IPS-20b (cell line): ENCODE results near the gene CFAP100.
A peak's percentile ranks its signal among the peaks of the same experiment; 100 is the strongest.

ENCODE experiments used
- H3K27ac ChIP-seq: one replicate; pipeline ENCODE4 v1.5.1; 2013; ENCODE audit warnings: low read length
- H3K27me3 ChIP-seq: 2 replicates; pipeline ENCODE4 v1.6.1; 2013; ENCODE audit warnings: mild to moderate bottlenecking, low read length, inconsistent platforms; ENCODE audit not compliant: insufficient read depth
- H3K36me3 ChIP-seq: 2 replicates; pipeline ENCODE4 v1.6.1; 2013; ENCODE audit warnings: low read depth, mild to moderate bottlenecking, inconsistent platforms, low read length, moderate library complexity; ENCODE audit not compliant: insufficient read depth
- H3K4me1 ChIP-seq: 2 replicates; pipeline ENCODE4 v1.6.1; 2013; ENCODE audit warnings: mild to moderate bottlenecking, control low read depth, inconsistent platforms, low read length, moderate library complexity; ENCODE audit not compliant: insufficient read depth
- H3K4me3 ChIP-seq: 2 replicates; pipeline ENCODE4 v1.5.1; 2013; ENCODE audit warnings: mild to moderate bottlenecking, low read length, inconsistent platforms
- H3K9ac ChIP-seq: 2 replicates; pipeline ENCODE4 v1.6.1; 2013; ENCODE audit warnings: low read depth, mild to moderate bottlenecking, inconsistent platforms, low read length, moderate library complexity
- H3K9me3 ChIP-seq: 2 replicates; pipeline ENCODE4 v1.6.1; 2013; ENCODE audit warnings: mild to moderate bottlenecking, low read depth, low read length, inconsistent platforms; ENCODE audit not compliant: insufficient read depth

Gene CFAP100

DNA sequence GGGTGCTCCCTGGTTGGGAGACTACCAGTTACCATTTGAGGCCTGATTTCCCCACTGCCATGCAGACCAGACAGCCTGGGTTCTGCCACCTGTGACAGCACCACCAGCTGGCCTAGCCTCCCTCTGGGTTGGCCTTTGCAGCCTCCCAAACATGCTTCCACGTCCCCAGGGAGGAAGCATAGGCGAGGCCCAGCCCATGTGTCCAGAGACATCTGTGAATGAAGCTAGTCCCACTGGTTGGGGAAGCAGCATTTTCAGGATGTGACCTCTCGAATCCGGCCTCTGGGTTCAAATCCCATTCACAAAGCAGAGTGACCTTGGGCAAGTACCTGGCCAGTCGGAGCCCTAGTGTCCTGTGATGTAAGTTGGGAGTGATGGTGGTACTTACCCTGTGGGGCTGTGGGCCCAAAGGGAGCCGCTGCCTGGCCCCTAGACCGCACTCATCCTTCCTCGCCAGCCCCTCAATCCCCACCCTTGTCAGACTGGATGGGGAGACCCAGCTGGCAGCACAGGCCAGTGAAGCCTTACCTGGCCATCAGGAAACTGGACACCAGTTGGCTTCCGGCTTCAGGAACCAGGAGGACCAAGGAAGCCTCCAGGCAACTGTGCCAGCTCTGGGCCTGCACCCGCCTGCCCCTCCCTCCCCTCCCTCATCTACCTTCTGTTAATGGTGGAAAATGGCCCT, 43.5 kb upstream of the CFAP100 start:
- Histone ChIP-seq H3K4me3 (no peak overlapping the region), H3K4me1 (peaks cover 7% of the 10 kb centered on the region; the same call in 1 of the 2 replicates), H3K9ac (no peak overlapping the region), H3K36me3 (peaks cover 15% of the 10 kb centered on the region; the same call in 1 of the 2 replicates), H3K27me3 (no peaks in the 10 kb centered on the region), H3K9me3 (no peaks in the 10 kb centered on the region), H3K27ac (no peak overlapping the region)

DNA sequence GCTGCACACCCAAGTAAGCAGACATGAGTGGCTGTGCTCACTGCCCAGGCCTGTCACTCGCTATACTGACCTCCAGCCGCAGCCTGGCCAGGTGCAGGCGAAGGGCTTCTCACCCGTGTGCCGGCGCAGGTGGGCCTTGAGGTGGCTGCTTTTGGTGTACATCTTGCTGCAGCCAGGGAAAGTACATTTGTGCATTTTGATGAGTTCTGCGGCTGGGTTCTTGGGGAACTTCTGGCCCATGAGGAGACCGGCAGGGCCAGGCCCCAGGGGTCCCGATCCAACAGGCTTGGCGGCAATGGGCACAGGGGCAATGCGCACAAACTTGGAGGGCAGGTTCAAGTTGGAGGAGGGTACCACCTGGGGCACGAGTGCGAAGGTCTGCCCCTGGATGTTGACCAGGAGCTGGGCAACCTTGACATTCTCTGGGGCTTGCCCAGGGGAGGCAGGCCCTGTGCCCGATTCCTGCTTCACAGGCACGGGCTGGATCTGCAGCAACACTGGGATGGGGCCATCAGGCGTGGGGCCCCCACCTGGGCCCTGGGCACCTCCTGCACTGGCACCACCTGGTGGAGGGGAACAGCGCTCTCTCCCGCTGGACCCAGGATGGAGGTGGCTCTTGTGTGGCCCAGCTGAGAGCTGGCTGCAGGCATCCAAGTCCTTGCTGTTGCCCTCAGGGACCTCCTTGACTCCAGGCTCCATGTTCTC, 42.8 kb upstream of the CFAP100 start:
- no peak overlapping the region for H3K9ac ChIP-seq
- no peaks in the 10 kb centered on the region for H3K27me3 ChIP-seq
- H3K27ac ChIP-seq, result no peak overlapping the region
- H3K4me1 ChIP-seq, result peaks cover 7% of the 10 kb centered on the region; the same call in 1 of the 2 replicates
- peaks cover 15% of the 10 kb centered on the region; the same call in 1 of the 2 replicates for H3K36me3 ChIP-seq
- no peaks in the 10 kb centered on the region for H3K9me3 ChIP-seq
- H3K4me3 ChIP-seq, result no peak overlapping the region

DNA sequence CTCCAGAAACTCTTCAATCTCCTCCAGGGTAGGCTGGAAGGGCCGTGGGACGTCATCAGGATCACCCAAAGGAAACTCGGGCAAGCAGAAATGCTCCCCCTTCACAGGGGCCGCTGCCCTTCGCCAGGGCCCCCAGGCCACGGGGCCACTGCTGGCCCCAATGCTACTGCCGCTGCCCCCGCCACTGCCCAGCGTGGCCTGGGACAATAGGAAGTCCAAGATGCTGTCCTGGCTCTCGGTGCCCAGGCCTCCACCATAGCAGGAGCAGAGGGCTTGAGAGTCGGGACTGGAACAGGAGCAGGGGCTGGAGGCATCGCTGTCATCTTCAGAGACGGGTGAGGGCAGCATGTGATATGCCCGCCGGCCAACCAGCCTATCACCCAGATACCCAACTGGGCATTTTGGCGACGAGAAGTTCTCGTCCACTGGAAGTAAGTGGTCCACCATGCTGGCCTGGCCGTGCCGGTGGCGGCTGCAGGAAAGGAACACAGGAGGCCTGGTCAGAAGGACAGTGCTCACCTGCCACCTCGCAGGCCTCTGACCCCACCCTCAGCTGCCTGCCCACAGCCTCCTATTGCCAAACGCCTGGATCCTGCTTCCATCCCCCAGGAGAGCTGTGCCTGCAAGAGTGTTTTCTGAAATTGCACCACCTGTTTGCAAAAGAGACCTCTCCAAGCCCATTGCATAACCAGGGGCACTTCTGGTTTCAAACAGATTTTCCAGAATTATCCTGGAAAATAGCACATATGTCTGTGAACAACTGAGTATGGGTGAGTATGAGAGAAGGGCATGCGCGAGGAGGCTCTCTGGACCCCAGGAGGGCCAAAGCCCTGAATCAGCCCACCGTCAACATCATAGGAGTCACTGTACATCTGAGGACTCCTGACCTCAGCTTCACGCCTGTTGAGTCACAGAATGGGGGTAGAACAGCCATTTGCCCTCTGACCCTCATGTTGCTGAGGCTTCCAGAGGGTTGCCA, 41.9 kb upstream of the CFAP100 start:
- Histone ChIP-seq H3K4me1 (peaks cover 7% of the 10 kb centered on the region; the same call in 1 of the 2 replicates), H3K27ac (no peak overlapping the region), H3K27me3 (peaks cover under 1% of the 10 kb centered on the region; the same call in 1 of the 2 replicates), H3K9ac (no peak overlapping the region), H3K4me3 (no peak overlapping the region), H3K36me3 (peaks cover 15% of the 10 kb centered on the region; the same call in 1 of the 2 replicates), H3K9me3 (no peaks in the 10 kb centered on the region)

DNA sequence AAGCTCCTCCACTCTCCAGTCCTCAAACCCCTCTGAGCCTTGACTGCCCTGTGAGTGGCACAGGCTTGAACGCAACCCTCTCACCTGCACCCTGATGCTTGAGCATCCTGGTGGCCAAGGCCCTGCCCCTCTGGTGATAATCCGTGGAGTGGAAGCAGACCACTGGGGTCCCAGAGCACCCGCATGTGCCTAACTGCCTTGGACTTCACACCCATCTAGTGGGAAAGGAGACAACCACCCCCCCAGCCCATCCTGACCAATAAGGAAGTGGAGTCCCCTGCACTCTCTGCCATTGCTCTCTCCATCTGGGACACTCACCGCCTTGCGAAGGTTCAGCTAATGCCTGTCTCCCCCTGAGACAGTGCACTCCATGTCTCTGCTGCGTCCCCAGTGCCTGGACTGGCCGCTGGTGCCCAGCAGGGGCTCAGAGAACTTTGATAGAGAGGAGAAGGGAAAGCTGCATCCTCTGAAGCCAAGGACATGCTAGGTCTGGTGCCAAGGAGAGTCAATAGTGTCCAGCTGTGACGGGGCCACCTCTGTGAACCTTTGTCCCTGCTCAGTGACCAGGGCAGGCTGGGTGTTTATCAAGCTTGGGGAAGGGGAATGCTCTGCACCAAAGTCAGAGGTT, 40.9 kb upstream of the CFAP100 start:
- Histone ChIP-seq H3K9me3 (no peaks in the 10 kb centered on the region), H3K4me3 (no peak overlapping the region), H3K36me3 (peaks cover 15% of the 10 kb centered on the region; the same call in 1 of the 2 replicates), H3K27ac (no peak overlapping the region), H3K9ac (no peak overlapping the region), H3K4me1 (peaks cover 14% of the 10 kb centered on the region; the same call in 1 of the 2 replicates), H3K27me3 (peaks cover 10% of the 10 kb centered on the region)

DNA sequence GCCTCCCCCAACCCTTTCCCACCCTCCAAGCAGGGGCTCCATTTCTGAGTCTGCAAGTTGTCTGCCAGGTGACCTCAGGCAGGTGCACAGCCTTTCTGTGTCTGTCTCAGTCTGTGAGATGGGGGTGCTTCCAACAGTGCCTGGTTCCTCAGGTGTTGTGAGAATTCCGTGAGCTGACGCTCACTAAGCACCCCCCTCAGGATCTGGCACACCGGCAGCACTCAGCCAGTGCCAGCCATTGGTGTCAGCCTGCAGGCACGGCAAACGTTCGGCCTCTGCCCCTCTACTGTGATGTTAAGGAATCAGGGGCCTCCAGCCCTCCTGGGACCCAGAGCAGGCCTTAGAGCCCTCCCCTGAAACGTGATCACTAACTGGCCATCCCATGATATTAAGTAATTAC, 39.9 kb upstream of the CFAP100 start:
- Histone ChIP-seq H3K4me3 (peak overlapping the region; percentile 78; the same call in 1 of the 2 replicates), H3K9me3 (no peaks in the 10 kb centered on the region), H3K9ac (peak overlapping the region; percentile 86; the same call in 1 of the 2 replicates), H3K4me1 (peaks cover 14% of the 10 kb centered on the region; the same call in 1 of the 2 replicates), H3K27ac (no peak overlapping the region), H3K36me3 (peaks cover 15% of the 10 kb centered on the region; the same call in 1 of the 2 replicates), H3K27me3 (peaks cover 20% of the 10 kb centered on the region)

DNA sequence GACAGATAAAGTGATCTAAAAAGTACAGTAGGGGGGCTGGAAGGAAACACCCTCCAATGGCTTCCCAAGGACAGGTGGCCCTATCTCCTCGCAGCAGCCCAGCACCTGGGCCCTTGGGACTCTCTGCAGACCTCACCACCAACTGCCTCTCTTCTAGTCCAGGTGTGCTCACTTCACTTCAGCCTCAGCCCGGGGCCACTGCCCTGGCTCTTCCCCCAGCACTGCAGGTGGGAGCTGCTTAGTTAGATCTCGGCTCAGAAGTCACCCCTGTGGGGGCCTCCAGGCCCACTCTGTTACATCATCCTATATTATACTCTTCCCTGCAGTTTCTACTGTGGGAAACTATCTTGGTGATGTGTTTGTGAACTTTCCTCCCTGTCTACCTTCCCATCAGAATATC, 39.5 kb upstream of the CFAP100 start:
- peaks cover 15% of the 10 kb centered on the region; the same call in 1 of the 2 replicates for H3K36me3 ChIP-seq
- H3K4me3 ChIP-seq, result peak overlapping the region; percentile 78
- peaks cover 25% of the 10 kb centered on the region for H3K27me3 ChIP-seq
- H3K4me1 ChIP-seq, result peaks cover 14% of the 10 kb centered on the region; the same call in 1 of the 2 replicates
- H3K9me3 ChIP-seq, result no peaks in the 10 kb centered on the region
- no peak overlapping the region for H3K27ac ChIP-seq
- H3K9ac ChIP-seq, result peak overlapping the region; percentile 86; the same call in 1 of the 2 replicates

DNA sequence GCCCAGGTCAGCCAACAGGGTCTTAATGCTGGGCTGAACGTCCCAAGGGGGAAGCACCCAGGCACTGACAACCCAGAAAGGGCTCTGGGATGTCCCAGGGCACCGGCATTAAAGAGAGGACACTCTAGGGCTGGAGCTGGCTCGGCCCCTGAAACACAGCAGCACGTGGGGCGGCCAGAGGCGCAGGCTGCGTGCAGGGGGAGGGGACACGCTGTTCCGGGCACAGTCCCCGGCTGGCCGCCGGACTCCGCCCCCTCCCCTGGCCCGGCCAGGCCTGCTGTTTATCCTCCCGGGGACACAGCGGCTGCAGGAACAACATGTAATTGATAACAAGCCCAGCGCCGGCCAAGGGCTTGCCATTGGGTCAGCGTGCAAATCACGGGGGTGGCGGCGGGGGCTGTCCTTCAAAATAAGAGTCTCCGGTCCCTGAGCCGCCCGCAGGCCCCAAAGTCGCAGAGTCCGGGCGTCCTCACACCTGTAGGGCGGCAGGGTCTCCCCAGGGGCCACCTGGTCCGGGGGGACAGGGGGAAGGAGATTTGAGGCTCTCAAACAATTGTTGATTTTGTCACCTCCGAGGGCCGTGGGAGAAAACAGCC, 38.8 kb upstream of the CFAP100 start:
- Histone ChIP-seq H3K9ac (peak overlapping the region; percentile 86; the same call in 1 of the 2 replicates), H3K4me1 (peaks cover 14% of the 10 kb centered on the region; the same call in 1 of the 2 replicates), H3K27me3 (peaks cover 31% of the 10 kb centered on the region), H3K9me3 (no peaks in the 10 kb centered on the region), H3K36me3 (peaks cover 10% of the 10 kb centered on the region; the same call in 1 of the 2 replicates), H3K27ac (no peak overlapping the region), H3K4me3 (peak overlapping the region; percentile 78)

DNA sequence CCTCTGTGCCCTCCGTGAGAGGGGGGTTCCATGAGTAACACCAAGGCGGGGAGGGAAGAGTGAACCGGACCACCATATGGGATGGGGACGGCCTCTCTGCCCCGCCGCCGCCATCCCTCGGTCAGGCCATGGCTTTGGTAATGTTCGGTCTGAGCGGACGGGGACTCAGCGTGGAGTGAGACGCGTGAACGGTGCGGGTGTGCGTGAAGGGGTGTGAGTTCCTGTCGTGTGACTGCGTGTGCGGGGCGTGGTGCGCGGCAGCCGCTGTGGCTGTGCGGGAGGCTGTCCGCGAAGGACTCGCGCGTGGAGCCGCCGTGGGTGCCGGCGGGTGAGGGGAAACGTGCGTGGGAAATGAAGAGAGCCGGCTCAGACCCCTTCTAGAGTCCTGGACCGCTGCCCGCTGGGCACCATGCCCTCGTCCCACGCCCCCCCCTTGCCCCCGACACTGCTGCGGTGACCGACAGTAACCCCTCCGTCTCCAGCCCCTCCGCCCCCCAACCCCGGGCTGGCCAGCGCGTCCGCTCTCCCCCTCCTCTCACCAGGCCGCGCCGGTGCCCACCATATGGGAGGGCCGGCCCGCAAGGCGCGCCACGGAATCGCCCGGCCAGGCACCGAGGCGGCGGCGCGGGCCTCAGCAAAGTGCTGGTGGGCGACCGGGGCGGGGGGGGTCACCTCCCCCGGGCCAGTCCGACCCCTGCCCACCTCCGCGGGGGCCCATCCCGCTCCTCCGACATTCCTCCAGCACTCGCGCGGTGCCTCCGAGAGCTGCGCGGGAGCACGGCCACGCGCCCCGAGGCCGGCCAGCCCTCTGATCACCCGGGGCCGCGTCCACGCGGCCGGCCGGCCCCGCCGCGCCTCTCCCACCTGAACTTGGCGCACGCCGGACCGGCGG, 38.1 kb upstream of the CFAP100 start:
- peaks cover 33% of the 10 kb centered on the region for H3K27me3 ChIP-seq
- H3K36me3 ChIP-seq, result peaks cover 5% of the 10 kb centered on the region; the same call in 1 of the 2 replicates
- H3K27ac ChIP-seq, result no peak overlapping the region
- H3K9ac ChIP-seq, result peak overlapping the region; percentile 65; the same call in 1 of the 2 replicates
- peak overlapping the region; percentile 78 for H3K4me3 ChIP-seq
- peaks cover 14% of the 10 kb centered on the region; the same call in 1 of the 2 replicates for H3K4me1 ChIP-seq
- no peaks in the 10 kb centered on the region for H3K9me3 ChIP-seq

DNA sequence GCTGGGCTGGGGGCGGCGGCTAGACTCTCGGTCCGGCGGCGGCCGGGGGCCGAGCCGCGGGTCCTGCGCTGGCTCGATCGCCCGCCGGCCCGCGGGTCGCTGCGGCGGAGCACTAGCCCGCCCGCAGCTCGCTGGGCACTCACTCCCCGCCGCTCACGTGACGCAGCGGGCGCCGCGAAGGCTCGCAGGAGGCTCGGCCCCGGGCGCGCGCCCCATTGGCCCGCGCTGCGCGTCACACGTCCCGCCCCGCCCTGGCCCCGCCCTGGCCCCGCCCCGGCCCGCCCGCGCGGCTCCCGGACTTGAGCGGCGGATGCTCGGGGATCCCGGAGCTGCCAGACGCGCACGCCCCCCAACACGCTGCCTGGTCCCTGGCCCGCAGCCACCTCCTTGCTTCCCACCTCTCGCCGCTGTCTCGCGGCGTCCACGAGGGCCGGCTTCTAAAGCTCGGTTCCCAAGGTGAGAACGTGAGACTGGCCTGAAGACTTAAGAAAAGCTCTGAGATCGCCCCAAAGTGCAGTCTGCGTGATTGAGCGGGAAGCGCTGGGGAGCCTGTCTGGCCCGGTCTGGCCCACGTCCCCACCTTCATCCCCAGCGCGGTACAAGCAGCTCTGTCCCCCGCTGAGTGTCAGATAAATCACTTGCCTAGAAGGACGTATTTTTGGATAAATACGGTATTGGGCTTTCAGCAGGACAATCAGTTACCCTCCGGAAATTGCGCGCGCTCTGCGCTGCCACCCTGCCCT, 37.2 kb upstream of the CFAP100 start, which contains the start of gene KLF15:
Gene KLF15, minus strand, starts transcription at position 114 of the 743 bp plus-strand sequence. CDS start 4,486 bp downstream, outside the sequence.
- peaks cover 17% of the 10 kb centered on the region; the same call in 1 of the 2 replicates for H3K4me1 ChIP-seq
- peak within 1 kb of the TSS; percentile 86 for H3K4me3 ChIP-seq
- H3K36me3 ChIP-seq, result no peaks in the 10 kb centered on the region
- H3K9ac ChIP-seq, result peak within 1 kb of the TSS; percentile 72; the same call in 1 of the 2 replicates
- H3K27me3 ChIP-seq, result peaks cover 33% of the 10 kb centered on the region
- no peaks in the 10 kb centered on the region for H3K9me3 ChIP-seq
- H3K27ac ChIP-seq, result no peak within 1 kb of the TSS
